ENCODE data around the gene CDPF1. TPM values are rescaled to one million over a fixed set of nuclear protein-coding genes. Genes with fewer than 3 reads are reported as not detected.

CDPF1 gene
- total and polyA plus RNA-seq, 2 experiments from 2014 or later, result 10.1 to 14.5 TPM

GRCh38 chr22:46229701-46230100, 20.4 kb downstream of the CDPF1 start:
- peaks cover 10% of the 10 kb centered on the region; the same call in 1 of the 2 replicates for H3F3A ChIP-seq (replicated peaks; ENCODE audit: low read depth)
- H3K27me3 Mint-ChIP-seq (ENCODE audit: insufficient read depth, low read depth, poor library complexity), result peaks cover 11% of the 10 kb centered on the region
- no peak overlapping the region for H3K4me3 Mint-ChIP-seq

More at GRCh38 chr22:46229701-46230100, 20.4 kb downstream of the CDPF1 start:
- no peak overlapping the region for H3K27ac Mint-ChIP-seq
- no peaks in the 10 kb centered on the region for H3K9me3 Mint-ChIP-seq
- H3K27ac ChIP-seq (ENCODE audit: low read depth), result no peak overlapping the region
- no peaks in the 10 kb centered on the region for H3K36me3 Mint-ChIP-seq (ENCODE audit: low read depth)
- H3K4me2 ChIP-seq, result no peak overlapping the region
- no peaks in the 10 kb centered on the region for H3K79me2 ChIP-seq (replicated peaks; ENCODE audit: insufficient read depth)
- DNase-seq (ENCODE audit: low spot score), result no peak
- no peak for TF ChIP-seq STAT1 (IDR thresholded peaks at IDR 0.05; ENCODE audit: unreplicated experiment)
- TF ChIP-seq CREB1 (CRISPR knock-in tag; IDR thresholded peaks at IDR 0.05; ENCODE audit: low read depth), result no peak
- TF ChIP-seq CTCF (conservative IDR thresholded peaks at IDR 0.05; ENCODE audit: low read depth in 2 of 2), result no peak
- TF ChIP-seq ETS1 (IDR thresholded peaks at IDR 0.05), result no peak
- TF ChIP-seq REST (IDR thresholded peaks at IDR 0.05; ENCODE audit: unreplicated experiment), result no peak
- TF ChIP-seq EZH2 (IDR thresholded peaks at IDR 0.05; ENCODE audit: low read depth, unreplicated experiment), result no peak
- TF ChIP-seq POLR2AphosphoS5 (IDR thresholded peaks at IDR 0.05; ENCODE audit: low read depth), result no peak
- no peak for TF ChIP-seq NANOG (IDR thresholded peaks at IDR 0.05; ENCODE audit: borderline replicate concordance)
- H3K27me3 ChIP-seq (ENCODE audit: insufficient read depth), result no peaks in the 10 kb centered on the region
- no peaks in the 10 kb centered on the region for H4K20me1 ChIP-seq (replicated peaks; ENCODE audit: insufficient read depth)
- no peaks in the 10 kb centered on the region for H3K4me1 ChIP-seq (ENCODE audit: insufficient read depth)
- H3K9me2 ChIP-seq (ENCODE audit: insufficient read depth), result no peaks in the 10 kb centered on the region
- no peaks in the 10 kb centered on the region for H3K36me3 ChIP-seq (ENCODE audit: insufficient read depth)
- H3K4me1 Mint-ChIP-seq, result peaks cover 7% of the 10 kb centered on the region
- ATAC-seq, result no peak
- no peak overlapping the region for H2AFZ ChIP-seq
- H3K4me3 ChIP-seq, result no peak overlapping the region

Data from GM23338 (cell line).